Prostate gland (tissue), 1 donor: Measurements from ENCODE around the gene PLA2G4E.

Experiments
- POLR2A ChIP-seq: fragments of 450-650 bp; IDR thresholded peaks from one replicate; pipeline ENCODE4 v1.6.1; 2016; ENCODE audit warnings: antibody characterized with exemption, mild to moderate bottlenecking
- POLR2AphosphoS5 ChIP-seq: sonication (generic); formaldehyde crosslinking; IDR thresholded peaks from one replicate; pipeline ENCODE4 v1.6.1; 2017; ENCODE audit warnings: antibody characterized with exemption

GRCh38 chr15:41950127-41950483 lies 70.7 kb downstream of the PLA2G4E start:
- TF ChIP-seq POLR2AphosphoS5 (no peak), POLR2A (no peak)
